OCI-LY1 (cell line): ENCODE results near the gene TMEM151B.

Experiments
- EZH2 ChIP-seq: fragments of 200-600 bp; sonication (generic), shearing (Covaris generic); IDR thresholded peaks from 2 replicates; pipeline ENCODE4 v1.8.0; 2017; ENCODE audit warnings: borderline replicate concordance, mixed run types, mild to moderate bottlenecking, antibody characterized with exemption, low read length, moderate library complexity, mixed read lengths
- TF ChIP-seq, protein P1 (sequence below): fragments of 200-600 bp; sonication (generic), shearing (Covaris generic); IDR thresholded peaks from 2 replicates; pipeline ENCODE4 v1.5.1; 2017; ENCODE audit warnings: mild to moderate bottlenecking, antibody characterized with exemption, low read length, moderate library complexity, mixed read lengths

DNA sequence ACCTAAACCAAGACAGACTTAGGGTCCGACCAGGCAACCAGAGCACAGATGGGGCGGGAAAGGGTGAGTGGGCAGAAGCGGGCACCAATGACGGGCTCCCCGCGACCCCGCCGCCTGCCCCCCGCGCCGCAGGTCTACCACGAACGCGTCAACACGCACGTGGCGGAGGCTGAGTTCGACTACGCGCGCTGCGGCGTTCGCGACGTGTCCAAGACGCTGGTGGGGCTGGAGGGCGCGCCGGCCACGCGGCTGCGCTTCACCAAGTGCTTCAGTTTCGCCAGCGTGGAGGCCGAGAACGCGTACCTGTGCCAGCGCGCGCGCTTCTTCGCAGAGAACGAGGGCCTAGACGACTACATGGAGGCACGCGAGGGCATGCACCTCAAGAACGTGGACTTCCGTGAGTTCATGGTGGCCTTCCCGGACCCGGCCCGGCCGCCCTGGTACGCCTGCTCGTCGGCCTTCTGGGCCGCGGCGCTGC, 5.1 kb downstream of the TMEM151B start:
- TF ChIP-seq EZH2: no peak
- TF ChIP-seq, protein P1, sequence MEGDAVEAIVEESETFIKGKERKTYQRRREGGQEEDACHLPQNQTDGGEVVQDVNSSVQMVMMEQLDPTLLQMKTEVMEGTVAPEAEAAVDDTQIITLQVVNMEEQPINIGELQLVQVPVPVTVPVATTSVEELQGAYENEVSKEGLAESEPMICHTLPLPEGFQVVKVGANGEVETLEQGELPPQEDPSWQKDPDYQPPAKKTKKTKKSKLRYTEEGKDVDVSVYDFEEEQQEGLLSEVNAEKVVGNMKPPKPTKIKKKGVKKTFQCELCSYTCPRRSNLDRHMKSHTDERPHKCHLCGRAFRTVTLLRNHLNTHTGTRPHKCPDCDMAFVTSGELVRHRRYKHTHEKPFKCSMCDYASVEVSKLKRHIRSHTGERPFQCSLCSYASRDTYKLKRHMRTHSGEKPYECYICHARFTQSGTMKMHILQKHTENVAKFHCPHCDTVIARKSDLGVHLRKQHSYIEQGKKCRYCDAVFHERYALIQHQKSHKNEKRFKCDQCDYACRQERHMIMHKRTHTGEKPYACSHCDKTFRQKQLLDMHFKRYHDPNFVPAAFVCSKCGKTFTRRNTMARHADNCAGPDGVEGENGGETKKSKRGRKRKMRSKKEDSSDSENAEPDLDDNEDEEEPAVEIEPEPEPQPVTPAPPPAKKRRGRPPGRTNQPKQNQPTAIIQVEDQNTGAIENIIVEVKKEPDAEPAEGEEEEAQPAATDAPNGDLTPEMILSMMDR: no peak
